Heart left ventricle (tissue), 16 donors: Measurements from ENCODE around the gene ALOX5AP. TPM values are rescaled to one million over a fixed set of nuclear protein-coding genes. Genes with fewer than 3 reads are reported as not detected.

Experiments
- ATAC-seq, 4 donors: fragments of 200-7000 bp; cut with Tn5 transposase; one replicate each; pipeline ENCODE4 v1.9.1; 2020 to 2022; ENCODE audit warnings: moderate library complexity in 4 of 4, mild to moderate bottlenecking in 3 of 4, moderate number of reproducible peaks in 1 of 4
- DNase-seq, 5 donors: peaks; one replicate each; pipeline ENCODE4 v3.0.0-alpha.2; 2020
- H3K27ac ChIP-seq, 12 donors: fragments of 200-600 bp; sonication (generic) in 4 of 12; one replicate each; pipeline versions ENCODE4 v1.5.0 to v1.8.0; 2016 to 2022; ENCODE audit warnings: mild to moderate bottlenecking in 2 of 12
- H3K27me3 ChIP-seq, 9 donors: fragments of 200-600 bp; sonication (generic) in 2 of 9; one replicate each; pipeline versions ENCODE4 v1.5.1 to v1.8.0; 2016 to 2022; ENCODE audit warnings: mild to moderate bottlenecking in 3 of 9
- H3K36me3 ChIP-seq, 9 donors: fragments of 200-600 bp; sonication (generic) in 2 of 9; one replicate each; pipeline versions ENCODE4 v1.5.0 to v1.8.0; 2018 to 2022; ENCODE audit warnings: mild to moderate bottlenecking in 2 of 9
- H3K4me1 ChIP-seq, 12 donors: fragments of 200-600 bp; sonication (generic) in 4 of 12; one replicate each; pipeline versions ENCODE4 v1.5.0 to v1.8.0; 2016 to 2022; ENCODE audit warnings: mild to moderate bottlenecking in 3 of 12
- H3K4me3 ChIP-seq, 12 donors: fragments of 200-600 bp; sonication (generic) in 4 of 12; one replicate each; pipeline versions ENCODE4 v1.5.0 to v1.8.0; 2017 to 2022; ENCODE audit warnings: mild to moderate bottlenecking in 9 of 12, moderate library complexity in 4 of 12
- H3K9me3 ChIP-seq, 12 donors: fragments of 200-600 bp; sonication (generic) in 4 of 12; one replicate each; pipeline versions ENCODE4 v1.5.0 to v1.8.0; 2016 to 2022; ENCODE audit warnings: mild to moderate bottlenecking in 1 of 12
- CTCF ChIP-seq, 12 donors: fragments of 200-600 bp; sonication (generic) in 4 of 12; IDR thresholded peaks; one replicate each; pipeline versions ENCODE4 v1.5.0 to v1.8.0; 2018 to 2022; ENCODE audit warnings: antibody characterized with exemption in 12 of 12, mild to moderate bottlenecking in 5 of 12
- POLR2A ChIP-seq, 2 donors: fragments of 450-650 bp; IDR thresholded peaks; one replicate each; pipeline ENCODE4 v1.6.1; 2017; ENCODE audit warnings: antibody characterized with exemption in 2 of 2, mild to moderate bottlenecking in 2 of 2, moderate library complexity in 2 of 2
- WGBS, 4 donors: extraction: QIAGEN DNeasy Blood & Tissue Kit in 2 of 4; methylation state at CpG; one replicate each; pipeline versions ENCODE4 v1.1.5 to v1.1.7; 2013 to 2018; 5-methylcytosine and 5-hydroxymethylcytosine counted together
- intact Hi-C, 10 donors: fragments of 100-400 bp; cut with DNase I; formaldehyde crosslinking; loops; one replicate each; pipeline versions ENCODE4 v1.11.1 to v1.14.2; 2022
- polyA plus RNA-seq, 2 donors: library from polyadenylated mRNA; stranded (reverse); fragments of 200-250 nt; gene quantifications; one replicate each; pipeline ENCODE4 v1.2.3, GENCODE V29; 2013
- total RNA-seq, 9 donors: library from RNA; depleted of rRNA in 2 of 9; stranded (reverse); fragments of >200 nt in 2 of 9; fragmentation: NEBNext Ultra II Directional in 3 of 9; extraction: Animal tissue kit (Norgen Biotek cat#: 25700) in 3 of 9; gene quantifications; one replicate each; pipeline versions ENCODE4 v1.1.0 to v1.2.4, GENCODE V29; 2016 to 2023
- donor health status: ischemic (EF 13 %, LVEDD 7.1; RV severe dilation, severe dysfunction).
- donor health status: healthy with polysubstance abuse.
- donor health status: DM: no; HTN: yes; CAD: no.
- donor health status: DM: no; HTN: no; CAD: no.
- donor health status: ischemic (EF 25% LVEDD 6.9; RV normal size, moderate dysfunction).
- donor health status: ischemic (EF 25% LVEDD 5.7; RV mildly dilated, moderate dysfunction).
- donor health status: healthy.
- donor health status: DM: yes; HTN: yes; CAD: no.
- donor health status: ischemic (EF 35%, LVEDD 5.7; RV mildly dilated, moderate dysfunction).
- donor health status: nonischemic (EF 11% LVEDD 7.7; RV severe dilation, severe dysfunction).
- donor health status: DM: yes; HTN: yes; CAD: no.
- donor health status: PGD.
- donor health status: ischemic (EF 29% LVEDD 5.4; RV normal size, mild dysfunction).
- donor health status: nonischemic (EF 23%, LVEDD 6.1; RV moderate dilation, normal function).

The ALOX5AP gene
- total and polyA plus RNA-seq, 11 donors, result 0.88 to 24.3 (median 8.8) TPM

- Histone ChIP-seq H3K4me1 (peaks cover 0 to 5% (median 0%) of the 10 kb centered on the region in 12 donors), H3K27ac (no peak overlapping the region), H3K4me3 (no peak overlapping the region), H3K27me3 (no peaks in the 10 kb centered on the region), H3K36me3 (no peaks in the 10 kb centered on the region), H3K9me3 (peaks cover 0 to 5% (median 0%) of the 10 kb centered on the region in 12 donors)
- TF ChIP-seq POLR2A (IDR thresholded peaks at IDR 0.05), result no peak
- no peak for TF ChIP-seq CTCF (IDR thresholded peaks at IDR 0.05)
- no peak for ATAC-seq
- intact Hi-C loops, result no loop called here
- no peak for DNase-seq
Observed at GRCh38 chr13:30773561-30773960, 38.2 kb downstream of the ALOX5AP start.

GRCh38 chr13:30774214-30774730, 38.9 kb downstream of the ALOX5AP start:
- no peak for ATAC-seq
- intact Hi-C loops, result no loop called here
- 92 to 97% (median 95%) methylated on average over 8 of the region's 8 CpGs for WGBS, 4 donors

GRCh38 chr13:30776661-30777060, 41.3 kb downstream of the ALOX5AP start:
- no peaks in the 10 kb centered on the region for H3K27me3 ChIP-seq
- no peak overlapping the region for H3K4me3 ChIP-seq
- DNase-seq, result no peak
- TF ChIP-seq CTCF (IDR thresholded peaks at IDR 0.05) (no peak), POLR2A (IDR thresholded peaks at IDR 0.05) (no peak)
- peaks cover 0 to 5% (median 0%) of the 10 kb centered on the region in 12 donors for H3K4me1 ChIP-seq
- WGBS, 4 donors, result 67 to 95% (median 92%) methylated on average over 2 of the region's 2 CpGs
- no peak overlapping the region for H3K27ac ChIP-seq
- no peaks in the 10 kb centered on the region for H3K36me3 ChIP-seq
- peaks cover 0 to 4% (median 0%) of the 10 kb centered on the region in 12 donors for H3K9me3 ChIP-seq
- no peak for ATAC-seq
- intact Hi-C loops, result no loop called here

More at GRCh38 chr13:30774214-30774730, 38.9 kb downstream of the ALOX5AP start:
- H3K4me1 ChIP-seq, result peaks cover 0 to 5% (median 0%) of the 10 kb centered on the region in 12 donors
- H3K27me3 ChIP-seq, result no peaks in the 10 kb centered on the region
- peaks cover 0 to 5% (median 0%) of the 10 kb centered on the region in 12 donors for H3K9me3 ChIP-seq
- H3K4me3 ChIP-seq, result no peak overlapping the region
- no peaks in the 10 kb centered on the region for H3K36me3 ChIP-seq
- peak overlapping the region in 1 of 12 donors; percentile 6 for H3K27ac ChIP-seq
- TF ChIP-seq CTCF (IDR thresholded peaks at IDR 0.05) (no peak), POLR2A (IDR thresholded peaks at IDR 0.05) (no peak)
- no peak for DNase-seq

DNA sequence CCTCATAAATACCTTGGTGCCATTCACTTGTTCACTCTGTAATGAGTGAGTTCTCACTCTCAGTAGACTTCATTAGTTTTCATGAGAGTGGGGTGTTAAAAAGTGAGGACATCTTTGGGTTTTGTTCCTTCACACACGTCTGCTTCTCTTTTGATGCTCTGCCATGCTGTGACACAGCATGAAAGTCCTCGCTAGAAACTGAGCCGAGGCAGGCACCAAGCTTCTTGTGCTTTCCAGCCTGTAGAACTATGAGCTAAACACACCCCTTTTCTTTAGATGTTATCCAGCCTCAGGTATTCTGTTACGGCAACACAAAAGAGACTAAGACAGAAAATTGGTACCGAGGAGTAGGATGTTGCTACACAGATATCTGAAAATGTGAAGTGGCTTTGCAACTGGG, 43.7 kb downstream of the ALOX5AP start:
- no peaks in the 10 kb centered on the region for H3K9me3 ChIP-seq
- no peaks in the 10 kb centered on the region for H3K36me3 ChIP-seq
- H3K27me3 ChIP-seq, result no peaks in the 10 kb centered on the region
- no peak for ATAC-seq
- WGBS, 4 donors, result 67 to 83% (median 78%) methylated on average over 5 of the region's 5 CpGs
- H3K27ac ChIP-seq, result no peak overlapping the region
- DNase-seq, result no peak
- peaks cover 0 to 5% (median 0%) of the 10 kb centered on the region in 12 donors for H3K4me1 ChIP-seq
- TF ChIP-seq CTCF (IDR thresholded peaks at IDR 0.05) (no peak), POLR2A (IDR thresholded peaks at IDR 0.05) (no peak)
- intact Hi-C loops, result no loop called here
- no peak overlapping the region for H3K4me3 ChIP-seq
